A673 (cell line): ENCODE results near the gene CAMK4. TPM values are rescaled to one million over a fixed set of nuclear protein-coding genes. Genes with fewer than 3 reads are reported as not detected.

Experiments used
- BruUV-seq: library from RNA; stranded (reverse); fragments of 400-500 nt; replicated peaks from 2 replicates; lab custom pipeline; 2021; lab: Mats Ljungman, UMichigan
- CTCF ChIA-PET: fragments of 300-600 bp; sonication (Branson Sonifier 250); formaldehyde crosslinking; loops from one replicate; lab custom pipeline; 2022; ENCODE audit warnings: antibody characterized with exemption; lab: Charles Lee
- POLR2A ChIA-PET: fragments of 300-600 bp; sonication (Branson Sonifier 250); formaldehyde crosslinking; loops from one replicate; lab custom pipeline; 2022; ENCODE audit warnings: antibody characterized with exemption; ENCODE audit not compliant: low non-redundant PET; lab: Charles Lee
- DNase-seq: peaks from one replicate; pipeline ENCODE4 v3.0.0-alpha.2; 2015; ENCODE audit warnings: low spot score
- H3K27ac ChIP-seq: fragments of 200-600 bp; sonication (generic); 2 replicates; pipeline ENCODE4 v1.5.1; 2016; ENCODE audit warnings: mixed run types, low read depth, mild to moderate bottlenecking, mixed read lengths, antibody characterized with exemption, low read length; ENCODE audit not compliant: poor library complexity, severe bottlenecking
- H3K27me3 ChIP-seq: fragments of 200-600 bp; sonication (generic); replicated peaks from 2 replicates; pipeline ENCODE4 v1.6.1; 2017; ENCODE audit warnings: mixed run types, low read depth, mild to moderate bottlenecking, mixed read lengths, antibody characterized with exemption, low read length; ENCODE audit not compliant: insufficient read depth, poor library complexity
- H3K36me3 ChIP-seq: fragments of 200-600 bp; sonication (generic); 2 replicates; pipeline ENCODE4 v1.6.1; 2016; ENCODE audit warnings: mixed run types, mild to moderate bottlenecking, mixed read lengths, antibody characterized with exemption, low read length; ENCODE audit not compliant: insufficient read depth, poor library complexity, severe bottlenecking
- H3K4me1 ChIP-seq: fragments of 200-600 bp; sonication (generic); 2 replicates; pipeline ENCODE4 v1.6.1; 2017; ENCODE audit warnings: mixed run types, mild to moderate bottlenecking, mixed read lengths, antibody characterized with exemption, low read length; ENCODE audit not compliant: insufficient read depth, poor library complexity, severe bottlenecking
- H3K4me3 ChIP-seq: fragments of 200-600 bp; sonication (generic); 2 replicates; pipeline ENCODE4 v1.5.1; 2016; ENCODE audit warnings: low read depth, mixed run types, mild to moderate bottlenecking, mixed read lengths, low read length; ENCODE audit not compliant: poor library complexity, severe bottlenecking
- H3K9me3 ChIP-seq: fragments of 200-600 bp; sonication (generic); 2 replicates; pipeline ENCODE4 v1.6.1; 2016; ENCODE audit warnings: mixed run types, low read depth, mild to moderate bottlenecking, mixed read lengths, antibody characterized with exemption, low read length; ENCODE audit not compliant: poor library complexity, severe bottlenecking
- EZH2 ChIP-seq: fragments of 200-600 bp; sonication (generic); IDR thresholded peaks from 2 replicates; pipeline ENCODE4 v1.6.1; 2017; ENCODE audit warnings: borderline replicate concordance, low read depth, mild to moderate bottlenecking, mixed read lengths, antibody characterized with exemption, low read length; ENCODE audit not compliant: poor library complexity, severe bottlenecking
- intact Hi-C: fragments of 100-400 bp; cut with micrococcal nuclease; formaldehyde crosslinking; loops from one replicate; pipeline ENCODE4 v1.10.0; 2022; ENCODE audit not compliant: unreplicated experiment
- total RNA-seq: library from RNA; stranded (reverse); gene quantifications from 2 replicates; pipeline ENCODE4 v1.2.3, GENCODE V29; 2021
- TF ChIP-seq, protein P1 (sequence below): fragments of 300-800, 200-600 bp; sonication (generic); conservative IDR thresholded peaks from 2 replicates; pipeline ENCODE4 v1.5.1; 2017; ENCODE audit warnings: low read depth, mild to moderate bottlenecking, antibody characterized with exemption, low read length, moderate library complexity, mixed read lengths

CAMK4 gene
- total RNA-seq, 1 experiment from 2014 or later, result 0.88 TPM

GRCh38 chr5:111364992-111365391 lies 140.8 kb downstream of the CAMK4 start:
- intact Hi-C loops, result no loop called here
- H3K27ac ChIP-seq, result no peak overlapping the region
- H3K4me3 ChIP-seq, result no peak overlapping the region
- H3K9me3 ChIP-seq, result no peaks in the 10 kb centered on the region
- DNase-seq, result peak; percentile 23
- H3K27me3 ChIP-seq, result peaks cover 16% of the 10 kb centered on the region
- TF ChIP-seq, protein P1, sequence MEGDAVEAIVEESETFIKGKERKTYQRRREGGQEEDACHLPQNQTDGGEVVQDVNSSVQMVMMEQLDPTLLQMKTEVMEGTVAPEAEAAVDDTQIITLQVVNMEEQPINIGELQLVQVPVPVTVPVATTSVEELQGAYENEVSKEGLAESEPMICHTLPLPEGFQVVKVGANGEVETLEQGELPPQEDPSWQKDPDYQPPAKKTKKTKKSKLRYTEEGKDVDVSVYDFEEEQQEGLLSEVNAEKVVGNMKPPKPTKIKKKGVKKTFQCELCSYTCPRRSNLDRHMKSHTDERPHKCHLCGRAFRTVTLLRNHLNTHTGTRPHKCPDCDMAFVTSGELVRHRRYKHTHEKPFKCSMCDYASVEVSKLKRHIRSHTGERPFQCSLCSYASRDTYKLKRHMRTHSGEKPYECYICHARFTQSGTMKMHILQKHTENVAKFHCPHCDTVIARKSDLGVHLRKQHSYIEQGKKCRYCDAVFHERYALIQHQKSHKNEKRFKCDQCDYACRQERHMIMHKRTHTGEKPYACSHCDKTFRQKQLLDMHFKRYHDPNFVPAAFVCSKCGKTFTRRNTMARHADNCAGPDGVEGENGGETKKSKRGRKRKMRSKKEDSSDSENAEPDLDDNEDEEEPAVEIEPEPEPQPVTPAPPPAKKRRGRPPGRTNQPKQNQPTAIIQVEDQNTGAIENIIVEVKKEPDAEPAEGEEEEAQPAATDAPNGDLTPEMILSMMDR, result no peak
- no peak for TF ChIP-seq EZH2
- ChIA-PET CTCF (no interaction called here), POLR2A (no interaction called here)
- H3K4me1 ChIP-seq, result no peaks in the 10 kb centered on the region
- no TSS peak for BruUV-seq
- no peaks in the 10 kb centered on the region for H3K36me3 ChIP-seq

- no peaks in the 10 kb centered on the region for H3K4me1 ChIP-seq
- H3K9me3 ChIP-seq, result no peaks in the 10 kb centered on the region
- ChIA-PET CTCF (no interaction called here), POLR2A (no interaction called here)
- BruUV-seq, result no TSS peak
- DNase-seq, result no peak
- H3K27ac ChIP-seq, result no peak overlapping the region
- intact Hi-C loops, result no loop called here
- TF ChIP-seq, protein P1, result no peak
- no peak for TF ChIP-seq EZH2
- H3K36me3 ChIP-seq, result no peaks in the 10 kb centered on the region
- peaks cover 14% of the 10 kb centered on the region for H3K27me3 ChIP-seq
- no peak overlapping the region for H3K4me3 ChIP-seq
These were observed 142.2 kb downstream of the CAMK4 start for GRCh38 chr5:111366388-111366787.

- Histone ChIP-seq H3K27ac (no peak overlapping the region), H3K4me3 (no peak overlapping the region), H3K4me1 (no peaks in the 10 kb centered on the region), H3K36me3 (no peaks in the 10 kb centered on the region), H3K27me3 (peaks cover 12% of the 10 kb centered on the region), H3K9me3 (no peaks in the 10 kb centered on the region)
- ChIA-PET CTCF (no interaction called here), POLR2A (no interaction called here)
- no peak for DNase-seq
- no TSS peak for BruUV-seq
- intact Hi-C loops, result no loop called here
- TF ChIP-seq, protein P1, result no peak
- TF ChIP-seq EZH2, result no peak
These were observed 142.9 kb downstream of the CAMK4 start for GRCh38 chr5:111367115-111367514.
